WTC11 (cell line): Measurements from ENCODE around the gene PFKM. TPM values are rescaled to one million over a fixed set of nuclear protein-coding genes. Genes with fewer than 3 reads are reported as not detected.
"Not testable (repeated sequence)": the region's sequence is repeated elsewhere in the genome, so short reads cannot be mapped to it uniquely, and the experiment has no call there.

ENCODE experiments used
- ATAC-seq: fragments of 200-7000 bp; cut with Tn5 transposase; 2 replicates; pipeline ENCODE4 v1.10.0; 2021; ENCODE audit warnings: mild to moderate bottlenecking, moderate library complexity
- CTCF ChIA-PET: fragments of 300-600 bp; sonication (Branson Sonifier 250); formaldehyde crosslinking; loops from one replicate; lab custom pipeline; 2021; ENCODE audit warnings: antibody characterized with exemption; lab: Charles Lee
- POLR2A ChIA-PET: fragments of 350-600 bp; sonication (Branson Sonifier 250); formaldehyde crosslinking; loops from one replicate; lab custom pipeline; 2021; ENCODE audit warnings: antibody characterized with exemption; lab: Charles Lee
- DNase-seq: peaks from one replicate; pipeline ENCODE4 v3.0.0; 2021; ENCODE audit warnings: low spot score
- H3K27ac Mint-ChIP-seq: 2 replicates; pipeline ENCODE4 v1.8.0; 2021; ENCODE audit warnings: mixed read lengths
- H3K27me3 Mint-ChIP-seq: 2 replicates; pipeline ENCODE4 v1.8.0; 2021; ENCODE audit warnings: low read depth, mild to moderate bottlenecking, moderate library complexity, mixed read lengths
- H3K36me3 Mint-ChIP-seq: 2 replicates; pipeline ENCODE4 v1.8.0; 2021; ENCODE audit warnings: mixed read lengths
- H3K4me1 Mint-ChIP-seq: 2 replicates; pipeline ENCODE4 v1.8.0; 2022; ENCODE audit warnings: mixed read lengths
- H3K4me3 Mint-ChIP-seq: 2 replicates; pipeline ENCODE4 v1.8.0; 2021; ENCODE audit warnings: mild to moderate bottlenecking, moderate library complexity, mixed read lengths
- H3K9me3 Mint-ChIP-seq: 2 replicates; pipeline ENCODE4 v1.8.0; 2021; ENCODE audit warnings: mixed read lengths
- AFF4 ChIP-seq: sonication (generic); formaldehyde crosslinking; IDR thresholded peaks from 2 replicates; pipeline ENCODE4 v1.8.1; 2023; ENCODE audit warnings: mild to moderate bottlenecking, missing genetic modification reagents, borderline replicate concordance
- ELF4 ChIP-seq: sonication (generic); formaldehyde crosslinking; IDR thresholded peaks from 2 replicates; pipeline ENCODE4 v1.8.1; 2022; ENCODE audit warnings: low read depth, mild to moderate bottlenecking, moderate library complexity, missing genetic modification reagents
- ETV6 ChIP-seq: sonication (generic); formaldehyde crosslinking; IDR thresholded peaks from 2 replicates; pipeline ENCODE4 v1.8.1; 2022; ENCODE audit warnings: mild to moderate bottlenecking, missing genetic modification reagents
- FOXJ3 ChIP-seq: sonication (generic); formaldehyde crosslinking; IDR thresholded peaks from 2 replicates; pipeline ENCODE4 v1.9.0; 2021; ENCODE audit warnings: missing genetic modification reagents, mild to moderate bottlenecking, borderline replicate concordance
- GABPB1 ChIP-seq: sonication (generic); formaldehyde crosslinking; IDR thresholded peaks from 2 replicates; pipeline ENCODE4 v1.8.1; 2023; ENCODE audit warnings: mild to moderate bottlenecking, missing genetic modification reagents
- GRHL2 ChIP-seq: fragments of 250-450 bp; sonication (Bioruptor Pico); IDR thresholded peaks from 2 replicates; pipeline ENCODE4 v1.8.0; 2022; ENCODE audit warnings: mild to moderate bottlenecking, moderate library complexity; ENCODE audit not compliant: insufficient replicate concordance, severe bottlenecking
- HMGA2 ChIP-seq: fragments of 250-450 bp; sonication (Bioruptor Pico); IDR thresholded peaks from 2 replicates; pipeline ENCODE4 v1.4.0; 2021; ENCODE audit warnings: mild to moderate bottlenecking, moderate library complexity
- MXD4 ChIP-seq: fragments of 250-450 bp; sonication (Bioruptor Pico); IDR thresholded peaks from 2 replicates; pipeline ENCODE4 v1.8.0; 2021; ENCODE audit warnings: mild to moderate bottlenecking, moderate library complexity, borderline replicate concordance
- NFE2L1 ChIP-seq: sonication (generic); formaldehyde crosslinking; IDR thresholded peaks from 2 replicates; pipeline ENCODE4 v1.8.1; 2023; ENCODE audit warnings: missing genetic modification reagents
- NR1H2 ChIP-seq: sonication (generic); formaldehyde crosslinking; IDR thresholded peaks from 2 replicates; pipeline ENCODE4 v1.9.0; 2021; ENCODE audit warnings: mild to moderate bottlenecking, moderate library complexity, missing genetic modification reagents
- RELA ChIP-seq: sonication (generic); formaldehyde crosslinking; IDR thresholded peaks from 2 replicates; pipeline ENCODE4 v1.8.1; 2022; ENCODE audit warnings: missing genetic modification reagents, mild to moderate bottlenecking, borderline replicate concordance
- RORB ChIP-seq: fragments of 250-450 bp; sonication (Bioruptor Pico); IDR thresholded peaks from 2 replicates; pipeline ENCODE4 v1.9.0; 2021; ENCODE audit warnings: mild to moderate bottlenecking
- TEAD4 ChIP-seq: sonication (generic); formaldehyde crosslinking; IDR thresholded peaks from 2 replicates; pipeline ENCODE4 v1.8.0; 2022; ENCODE audit warnings: mild to moderate bottlenecking, missing genetic modification reagents
- TP53 ChIP-seq: sonication (generic); formaldehyde crosslinking; IDR thresholded peaks from 2 replicates; pipeline ENCODE4 v1.8.1; 2023; ENCODE audit warnings: mild to moderate bottlenecking, missing genetic modification reagents
- ZNF219 ChIP-seq: sonication (generic); formaldehyde crosslinking; IDR thresholded peaks from 2 replicates; pipeline ENCODE4 v1.8.0; 2023; ENCODE audit warnings: missing genetic modification reagents, mild to moderate bottlenecking, borderline replicate concordance
- ZNF317 ChIP-seq: sonication (generic); formaldehyde crosslinking; IDR thresholded peaks from 2 replicates; pipeline ENCODE4 v1.8.1; 2023; ENCODE audit warnings: low read depth, mild to moderate bottlenecking, moderate library complexity, missing genetic modification reagents, borderline replicate concordance
- ZNF671 ChIP-seq: fragments of 250-450 bp; sonication (Bioruptor Pico); IDR thresholded peaks from 2 replicates; pipeline ENCODE4 v1.8.0; 2021; ENCODE audit warnings: mild to moderate bottlenecking
- total RNA-seq: library from RNA; stranded (reverse); gene quantifications from 3 replicates; pipeline ENCODE4 v1.2.3, GENCODE V29; 2021
- TF ChIP-seq, protein P1 (sequence below): sonication (generic); formaldehyde crosslinking; IDR thresholded peaks from 2 replicates; pipeline ENCODE4 v1.8.1; 2022; ENCODE audit warnings: low read depth, missing genetic modification reagents, borderline replicate concordance
- TF ChIP-seq, protein P2 (sequence below): fragments of 250-450 bp; sonication (Bioruptor Pico); IDR thresholded peaks from 2 replicates; pipeline ENCODE4 v1.9.0; 2021; ENCODE audit warnings: mild to moderate bottlenecking
- TF ChIP-seq, protein P3 (sequence below): fragments of 250-450 bp; sonication (Bioruptor Pico); IDR thresholded peaks from 2 replicates; pipeline ENCODE4 v2.1.2; 2022; ENCODE audit warnings: mild to moderate bottlenecking, moderate library complexity
- TF ChIP-seq, protein P4 (sequence below): sonication (generic); formaldehyde crosslinking; IDR thresholded peaks from 2 replicates; pipeline ENCODE4 v1.8.1; 2022; ENCODE audit warnings: low read depth, mild to moderate bottlenecking, moderate library complexity, missing genetic modification reagents, borderline replicate concordance

PFKM gene
- total RNA-seq, 1 experiment from 2014 or later, result 99.3 TPM

- H3K9me3 Mint-ChIP-seq, H3K27ac Mint-ChIP-seq, H3K4me3 Mint-ChIP-seq, DNase-seq, POLR2A ChIA-PET, H3K27me3 Mint-ChIP-seq, H3K4me1 Mint-ChIP-seq, CTCF ChIA-PET, ATAC-seq: not testable (repeated sequence)
- peaks cover 44% of the 10 kb centered on the region for H3K36me3 Mint-ChIP-seq
Observed at GRCh38 chr12:48125542-48125941, 6.4 kb downstream of the PFKM start.

- Mint-ChIP-seq H3K4me1 (no peaks in the 10 kb centered on the region; the same call in 1 of the 2 replicates), H3K4me3 (no peak overlapping the region), H3K27me3 (no peaks in the 10 kb centered on the region), H3K9me3 (no peaks in the 10 kb centered on the region), H3K36me3 (peaks cover 46% of the 10 kb centered on the region), H3K27ac (no peak overlapping the region)
- ChIA-PET CTCF (no interaction called here), POLR2A (no interaction called here)
- DNase-seq, result no peak
- ATAC-seq, result no peak
- TF ChIP-seq NFE2L1, result no peak
- TF ChIP-seq ELF4 (CRISPR knock-in tag), result no peak
- TF ChIP-seq RORB (CRISPR knock-in tag), result no peak
- TF ChIP-seq TP53 (CRISPR knock-in tag), result no peak
- no peak for TF ChIP-seq ZNF671 (CRISPR knock-in tag)
- TF ChIP-seq, protein P1, sequence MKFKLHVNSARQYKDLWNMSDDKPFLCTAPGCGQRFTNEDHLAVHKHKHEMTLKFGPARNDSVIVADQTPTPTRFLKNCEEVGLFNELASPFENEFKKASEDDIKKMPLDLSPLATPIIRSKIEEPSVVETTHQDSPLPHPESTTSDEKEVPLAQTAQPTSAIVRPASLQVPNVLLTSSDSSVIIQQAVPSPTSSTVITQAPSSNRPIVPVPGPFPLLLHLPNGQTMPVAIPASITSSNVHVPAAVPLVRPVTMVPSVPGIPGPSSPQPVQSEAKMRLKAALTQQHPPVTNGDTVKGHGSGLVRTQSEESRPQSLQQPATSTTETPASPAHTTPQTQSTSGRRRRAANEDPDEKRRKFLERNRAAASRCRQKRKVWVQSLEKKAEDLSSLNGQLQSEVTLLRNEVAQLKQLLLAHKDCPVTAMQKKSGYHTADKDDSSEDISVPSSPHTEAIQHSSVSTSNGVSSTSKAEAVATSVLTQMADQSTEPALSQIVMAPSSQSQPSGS, result no peak
- no peak for TF ChIP-seq MXD4 (CRISPR knock-in tag)
- TF ChIP-seq ZNF317, result no peak
- no peak for TF ChIP-seq FOXJ3
- no peak for TF ChIP-seq GRHL2 (CRISPR knock-in tag)
Observed at GRCh38 chr12:48125985-48126384, 6.8 kb downstream of the PFKM start.

GRCh38 chr12:48126953-48127630 lies 7.9 kb downstream of the PFKM start:
- peaks cover 54% of the 10 kb centered on the region for H3K36me3 Mint-ChIP-seq
- H3K27me3 Mint-ChIP-seq, result no peaks in the 10 kb centered on the region
- no peak overlapping the region for H3K27ac Mint-ChIP-seq
- ATAC-seq, result no peak
- H3K9me3 Mint-ChIP-seq, result no peaks in the 10 kb centered on the region
- DNase-seq, result no peak
- ChIA-PET POLR2A (no interaction called here), CTCF (no interaction called here)
- no peak overlapping the region for H3K4me3 Mint-ChIP-seq
- TF ChIP-seq ETV6 (no peak), AFF4 (CRISPR knock-in tag) (no peak), HMGA2 (no peak), NR1H2 (CRISPR knock-in tag) (no peak), FOXJ3 (no peak), GABPB1 (no peak), TEAD4 (CRISPR knock-in tag) (no peak), RELA (no peak), ZNF219 (CRISPR knock-in tag) (no peak)
- TF ChIP-seq, protein P2, sequence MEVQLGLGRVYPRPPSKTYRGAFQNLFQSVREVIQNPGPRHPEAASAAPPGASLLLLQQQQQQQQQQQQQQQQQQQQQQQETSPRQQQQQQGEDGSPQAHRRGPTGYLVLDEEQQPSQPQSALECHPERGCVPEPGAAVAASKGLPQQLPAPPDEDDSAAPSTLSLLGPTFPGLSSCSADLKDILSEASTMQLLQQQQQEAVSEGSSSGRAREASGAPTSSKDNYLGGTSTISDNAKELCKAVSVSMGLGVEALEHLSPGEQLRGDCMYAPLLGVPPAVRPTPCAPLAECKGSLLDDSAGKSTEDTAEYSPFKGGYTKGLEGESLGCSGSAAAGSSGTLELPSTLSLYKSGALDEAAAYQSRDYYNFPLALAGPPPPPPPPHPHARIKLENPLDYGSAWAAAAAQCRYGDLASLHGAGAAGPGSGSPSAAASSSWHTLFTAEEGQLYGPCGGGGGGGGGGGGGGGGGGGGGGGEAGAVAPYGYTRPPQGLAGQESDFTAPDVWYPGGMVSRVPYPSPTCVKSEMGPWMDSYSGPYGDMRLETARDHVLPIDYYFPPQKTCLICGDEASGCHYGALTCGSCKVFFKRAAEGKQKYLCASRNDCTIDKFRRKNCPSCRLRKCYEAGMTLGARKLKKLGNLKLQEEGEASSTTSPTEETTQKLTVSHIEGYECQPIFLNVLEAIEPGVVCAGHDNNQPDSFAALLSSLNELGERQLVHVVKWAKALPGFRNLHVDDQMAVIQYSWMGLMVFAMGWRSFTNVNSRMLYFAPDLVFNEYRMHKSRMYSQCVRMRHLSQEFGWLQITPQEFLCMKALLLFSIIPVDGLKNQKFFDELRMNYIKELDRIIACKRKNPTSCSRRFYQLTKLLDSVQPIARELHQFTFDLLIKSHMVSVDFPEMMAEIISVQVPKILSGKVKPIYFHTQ (CRISPR knock-in tag), result no peak
- TF ChIP-seq, protein P3, sequence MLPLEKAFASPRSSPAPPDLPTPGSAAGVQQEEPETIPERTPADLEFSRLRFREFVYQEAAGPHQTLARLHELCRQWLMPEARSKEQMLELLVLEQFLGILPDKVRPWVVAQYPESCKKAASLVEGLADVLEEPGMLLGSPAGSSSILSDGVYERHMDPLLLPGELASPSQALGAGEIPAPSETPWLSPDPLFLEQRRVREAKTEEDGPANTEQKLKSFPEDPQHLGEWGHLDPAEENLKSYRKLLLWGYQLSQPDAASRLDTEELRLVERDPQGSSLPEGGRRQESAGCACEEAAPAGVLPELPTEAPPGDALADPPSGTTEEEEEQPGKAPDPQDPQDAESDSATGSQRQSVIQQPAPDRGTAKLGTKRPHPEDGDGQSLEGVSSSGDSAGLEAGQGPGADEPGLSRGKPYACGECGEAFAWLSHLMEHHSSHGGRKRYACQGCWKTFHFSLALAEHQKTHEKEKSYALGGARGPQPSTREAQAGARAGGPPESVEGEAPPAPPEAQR (CRISPR knock-in tag), result no peak
- TF ChIP-seq, protein P4, sequence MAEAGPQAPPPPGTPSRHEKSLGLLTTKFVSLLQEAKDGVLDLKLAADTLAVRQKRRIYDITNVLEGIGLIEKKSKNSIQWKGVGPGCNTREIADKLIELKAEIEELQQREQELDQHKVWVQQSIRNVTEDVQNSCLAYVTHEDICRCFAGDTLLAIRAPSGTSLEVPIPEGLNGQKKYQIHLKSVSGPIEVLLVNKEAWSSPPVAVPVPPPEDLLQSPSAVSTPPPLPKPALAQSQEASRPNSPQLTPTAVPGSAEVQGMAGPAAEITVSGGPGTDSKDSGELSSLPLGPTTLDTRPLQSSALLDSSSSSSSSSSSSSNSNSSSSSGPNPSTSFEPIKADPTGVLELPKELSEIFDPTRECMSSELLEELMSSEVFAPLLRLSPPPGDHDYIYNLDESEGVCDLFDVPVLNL (CRISPR knock-in tag), result no peak
- no peaks in the 10 kb centered on the region for H3K4me1 Mint-ChIP-seq
